Activated CD4-positive, alpha-beta T cell treated with anti-CD3 and anti-CD28 coated beads for 24 hours (primary cell): Measurements from ENCODE around the gene SSR1.

ENCODE experiments used
- DNase-seq, 2 donors: peaks; one replicate each; pipeline ENCODE4 v3.0.0-alpha.2; 2020; ENCODE audit warnings: low read depth in 2 of 2

The SSR1 gene

GRCh38 chr6:7239590-7239948 lies 73.4 kb downstream of the SSR1 start:
- DNase-seq, result no peak

DNA sequence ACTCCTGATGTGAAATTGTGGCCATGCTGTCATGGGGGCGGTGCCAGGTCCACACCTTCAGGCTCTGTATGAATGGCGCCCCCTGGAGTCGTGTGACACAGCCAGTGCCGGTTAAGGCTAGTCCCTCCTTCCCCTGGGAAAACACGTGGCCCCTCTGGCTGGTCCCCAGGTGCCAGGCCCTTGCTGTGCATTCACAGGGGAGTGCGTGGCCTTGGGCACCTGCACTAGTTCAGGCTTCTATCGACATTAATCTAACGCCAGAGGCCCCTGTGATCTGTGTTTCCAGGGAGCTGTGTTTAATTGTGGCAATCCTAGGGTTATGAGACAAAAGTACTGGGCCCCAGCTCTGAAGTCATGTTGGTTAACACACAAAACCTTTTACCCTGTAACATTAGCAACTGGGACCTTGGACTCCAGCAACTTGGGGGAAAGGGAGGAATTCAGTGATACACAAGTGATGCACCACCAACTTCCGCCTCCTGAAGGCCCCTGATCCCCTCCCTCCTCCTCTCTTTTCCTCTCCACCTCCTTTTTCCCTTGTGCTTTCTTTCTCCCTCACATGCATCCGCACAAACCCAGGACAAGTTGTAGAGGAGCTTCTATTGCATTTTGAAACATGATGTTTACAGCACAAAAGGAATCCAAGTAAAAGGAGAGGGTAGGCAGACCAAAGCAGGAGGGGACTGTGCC lies 74.0 kb downstream of the SSR1 start:
- DNase-seq, result peak; percentile 69 to 84

DNA sequence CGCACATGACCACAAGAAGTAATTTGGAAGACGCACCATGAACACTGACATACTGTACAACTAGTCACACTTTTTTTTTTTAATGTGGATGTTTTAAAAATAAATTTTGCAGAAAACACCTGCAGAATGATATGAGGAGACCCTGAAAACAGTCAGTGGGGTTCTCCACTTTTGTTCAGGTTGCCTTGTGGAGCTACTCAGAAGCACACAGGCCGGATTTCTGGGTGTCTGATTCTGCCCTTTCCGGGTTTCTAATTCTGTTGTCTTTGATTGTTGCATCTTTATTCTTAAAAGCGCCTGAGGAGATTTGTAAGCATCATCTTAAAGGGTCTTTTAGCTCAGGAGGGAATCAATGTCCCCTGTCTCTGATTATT lies 74.5 kb downstream of the SSR1 start:
- no peak for DNase-seq

GRCh38 chr6:7237653-7238188 lies 75.3 kb downstream of the SSR1 start:
- DNase-seq, result no peak

GRCh38 chr6:7236306-7237209 lies 76.4 kb downstream of the SSR1 start:
- DNase-seq, result no peak

DNA sequence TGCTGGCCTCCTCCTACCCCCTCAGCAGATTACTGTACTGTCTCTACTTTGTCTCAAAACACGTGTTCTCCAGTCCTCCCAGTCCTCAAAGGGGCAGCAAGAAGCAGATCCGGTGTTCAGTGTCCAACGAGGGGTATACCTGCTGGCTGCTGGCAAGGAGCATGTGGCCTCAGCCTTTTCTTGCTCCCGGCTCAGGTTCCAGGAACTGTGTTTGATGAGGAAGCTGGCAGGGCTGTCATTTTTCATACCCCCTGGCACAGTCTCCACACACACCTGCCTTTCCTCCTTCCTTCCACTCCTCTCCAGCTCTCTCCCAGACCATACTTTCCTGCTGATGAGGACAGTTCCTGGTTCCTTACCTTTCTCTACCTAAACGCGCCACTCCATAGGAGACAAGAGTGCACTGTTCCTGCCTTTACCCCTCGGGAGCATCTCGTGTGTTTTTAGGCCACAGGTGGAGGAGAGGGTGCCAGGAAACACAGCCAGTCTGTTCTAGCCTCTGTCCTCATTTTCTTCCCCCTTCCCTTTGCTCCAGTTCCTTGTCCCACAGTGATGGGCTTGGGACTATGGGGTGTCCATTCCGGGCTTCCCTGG lies 77.2 kb downstream of the SSR1 start:
- no peak for DNase-seq

- no peak for DNase-seq
Observed at GRCh38 chr6:7234547-7234946, 78.5 kb downstream of the SSR1 start.

DNA sequence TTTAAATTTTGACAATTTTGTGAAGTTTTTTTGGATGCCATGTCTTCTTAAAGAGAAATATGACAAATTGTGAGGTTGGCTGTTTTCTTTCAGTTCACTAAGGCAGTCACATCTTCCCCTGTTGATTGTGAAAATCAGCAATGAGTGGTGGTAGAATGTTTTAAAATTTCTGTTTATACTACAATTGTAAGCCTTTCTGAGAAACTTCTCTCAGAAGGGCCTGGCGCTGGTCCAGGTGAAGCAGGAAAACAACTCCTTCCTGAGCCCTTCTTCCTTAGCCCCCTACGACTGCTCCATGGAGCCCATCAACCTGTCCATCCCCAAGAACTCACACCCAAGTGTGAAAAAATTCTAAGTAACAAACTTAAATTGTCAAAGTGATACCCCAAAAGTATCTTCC lies 80.6 kb downstream of the SSR1 start:
- no peak for DNase-seq

DNA sequence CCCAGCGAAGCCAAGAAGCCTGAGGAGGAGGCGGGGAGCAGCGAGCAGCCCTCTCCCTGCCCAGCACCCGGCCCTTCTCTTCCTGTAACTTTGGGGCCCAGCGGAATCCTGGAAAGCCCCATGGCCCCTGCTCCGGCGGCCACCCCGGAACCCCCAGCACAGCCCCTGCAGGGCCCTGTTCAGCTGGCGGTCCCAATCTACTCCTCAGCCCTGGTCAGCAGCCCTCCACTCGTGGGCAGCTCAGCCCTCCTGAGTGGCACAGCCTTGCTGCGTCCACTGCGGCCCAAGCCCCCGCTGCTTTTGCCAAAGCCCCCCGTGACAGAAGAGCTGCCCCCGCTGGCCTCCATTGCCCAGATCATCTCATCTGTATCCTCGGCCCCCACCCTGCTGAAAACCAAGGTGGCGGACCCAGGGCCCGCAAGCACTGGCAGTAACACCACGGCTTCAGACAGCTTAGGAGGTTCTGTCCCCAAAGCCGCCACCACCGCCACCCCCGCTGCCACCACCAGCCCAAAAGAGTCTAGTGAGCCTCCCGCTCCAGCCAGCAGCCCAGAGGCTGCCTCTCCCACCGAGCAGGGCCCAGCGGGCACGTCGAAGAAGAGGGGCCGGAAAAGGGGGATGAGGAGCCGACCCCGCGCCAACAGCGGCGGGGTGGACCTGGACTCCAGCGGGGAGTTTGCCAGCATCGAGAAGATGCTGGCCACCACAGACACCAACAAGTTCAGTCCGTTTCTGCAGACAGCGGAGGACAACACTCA lies 81.9 kb downstream of the SSR1 start:
- DNase-seq, result no peak

DNA sequence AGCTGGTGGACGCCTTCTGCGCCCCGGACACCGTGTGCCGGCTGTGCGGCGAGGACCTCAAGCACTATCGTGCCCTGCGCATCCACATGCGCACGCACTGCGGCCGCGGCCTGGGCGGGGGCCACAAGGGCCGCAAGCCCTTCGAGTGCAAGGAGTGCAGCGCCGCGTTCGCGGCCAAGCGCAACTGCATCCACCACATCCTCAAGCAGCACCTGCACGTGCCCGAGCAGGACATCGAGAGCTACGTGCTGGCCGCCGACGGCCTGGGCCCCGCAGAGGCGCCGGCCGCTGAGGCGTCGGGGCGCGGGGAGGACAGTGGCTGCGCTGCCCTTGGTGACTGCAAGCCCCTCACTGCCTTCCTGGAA lies 82.7 kb downstream of the SSR1 start:
- DNase-seq, result no peak

DNA sequence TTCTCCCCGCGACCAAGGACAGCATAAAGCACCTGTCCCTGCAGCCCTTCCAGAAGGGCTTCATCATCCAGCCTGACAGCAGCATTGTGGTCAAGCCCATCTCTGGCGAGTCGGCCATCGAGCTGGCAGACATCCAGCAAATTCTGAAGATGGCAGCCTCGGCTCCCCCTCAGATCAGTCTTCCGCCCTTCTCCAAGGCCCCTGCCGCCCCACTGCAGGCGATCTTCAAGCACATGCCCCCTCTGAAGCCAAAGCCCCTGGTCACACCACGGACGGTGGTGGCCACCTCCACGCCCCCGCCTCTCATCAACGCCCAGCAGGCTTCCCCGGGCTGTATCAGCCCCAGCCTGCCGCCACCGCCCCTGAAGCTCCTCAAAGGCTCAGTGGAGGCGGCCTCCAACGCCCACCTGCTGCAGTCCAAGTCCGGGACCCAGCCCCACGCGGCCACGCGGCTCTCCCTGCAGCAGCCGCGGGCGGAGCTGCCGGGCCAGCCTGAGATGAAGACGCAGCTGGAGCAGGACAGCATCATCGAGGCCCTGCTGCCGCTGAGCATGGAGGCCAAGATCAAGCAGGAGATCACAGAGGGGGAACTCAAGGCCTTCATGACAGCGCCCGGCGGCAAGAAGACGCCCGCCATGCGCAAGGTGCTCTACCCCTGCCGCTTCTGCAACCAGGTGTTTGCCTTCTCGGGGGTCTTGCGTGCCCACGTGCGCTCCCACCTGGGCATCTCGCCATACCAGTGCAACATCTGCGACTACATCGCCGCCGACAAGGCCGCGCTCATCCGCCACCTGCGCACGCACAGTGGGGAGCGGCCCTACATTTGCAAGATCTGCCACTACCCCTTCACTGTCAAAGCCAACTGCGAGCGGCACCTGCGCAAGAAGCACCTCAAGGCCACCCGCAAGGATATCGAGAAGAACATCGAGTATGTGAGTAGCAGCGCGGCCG lies 83.3 kb downstream of the SSR1 start:
- DNase-seq, result no peak

- no peak for DNase-seq
Observed at GRCh38 chr6:7228662-7229375, 84.2 kb downstream of the SSR1 start.

GRCh38 chr6:7224731-7225130 lies 88.3 kb downstream of the SSR1 start:
- DNase-seq, result no peak

DNA sequence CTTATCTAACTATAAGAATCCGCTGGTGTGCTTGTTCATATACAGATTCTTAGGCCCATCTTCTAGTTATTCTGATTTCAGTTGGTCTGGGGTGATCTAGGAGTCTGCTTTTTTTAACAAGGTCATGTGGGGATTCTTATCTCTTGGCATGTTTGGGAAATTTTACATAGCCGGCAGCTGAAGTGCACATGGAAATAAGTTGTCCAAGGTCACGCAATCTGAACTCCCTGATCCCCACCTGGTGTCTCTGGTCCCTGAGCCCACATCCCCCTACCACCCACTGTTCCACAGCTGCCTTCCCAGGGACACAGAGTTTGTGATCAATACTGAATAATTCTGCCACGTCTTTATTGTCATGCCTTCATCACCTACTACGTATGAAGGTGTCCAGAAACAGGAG lies 90.8 kb downstream of the SSR1 start:
- DNase-seq, result no peak

DNA sequence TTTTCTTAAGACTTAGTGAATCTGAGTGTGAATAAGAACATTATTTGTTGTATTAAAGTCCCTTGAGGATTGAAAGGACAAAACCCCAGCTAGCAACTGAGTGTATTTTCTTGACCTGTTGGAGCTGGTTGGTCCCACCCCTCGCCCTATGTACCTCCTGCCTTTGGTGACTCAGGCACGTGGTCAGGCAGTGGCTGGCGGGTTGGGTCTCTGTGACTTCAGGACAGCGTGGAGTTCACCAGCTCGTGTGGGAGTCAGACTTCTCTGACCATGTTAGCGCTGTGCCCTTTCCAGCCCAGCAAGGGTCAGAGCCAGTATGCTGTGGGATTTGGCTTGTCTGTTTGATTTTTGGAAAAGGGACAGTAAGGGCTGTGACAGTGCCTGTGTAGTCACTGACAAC lies 93.7 kb downstream of the SSR1 start:
- DNase-seq, result no peak

DNA sequence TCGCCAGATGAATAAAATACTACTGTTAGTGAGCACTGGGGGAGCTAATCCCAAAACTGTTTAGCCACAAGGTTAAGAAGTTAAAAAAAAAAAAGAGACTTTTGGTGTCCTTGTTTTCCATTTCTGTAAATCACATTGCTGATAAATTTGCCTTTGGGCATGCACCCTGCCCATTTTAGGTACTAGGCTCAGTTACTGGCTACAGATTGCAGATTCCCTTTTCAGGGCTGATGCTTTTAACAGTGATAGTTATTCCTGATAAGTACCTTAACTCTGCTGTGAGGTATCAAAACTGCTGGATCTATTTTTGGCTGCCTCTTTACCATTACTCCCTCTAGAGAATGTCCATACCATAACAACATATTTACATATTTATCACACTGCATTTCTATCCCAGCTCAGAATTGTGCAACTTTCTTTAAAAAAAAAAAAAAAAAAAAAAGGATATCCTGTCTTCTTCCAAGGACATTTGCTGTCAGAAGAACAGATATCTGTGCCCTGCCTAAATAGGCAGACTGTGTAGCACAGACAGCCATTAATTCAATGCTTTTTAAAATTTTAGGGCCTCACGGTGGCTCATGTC lies 94.5 kb downstream of the SSR1 start:
- no peak for DNase-seq
